ENCODE data around the gene GABRB1.

The GABRB1 gene

GRCh38 chr4:47469951-47470350 is 438.6 kb downstream of the GABRB1 start:
- no CpG with 5 or more reads among the region's 3 CpGs for WGBS (ENCODE audit: insufficient coverage, insufficient read length)
- no peak overlapping the region for H3K27ac ChIP-seq (ENCODE audit: low read length)
- H3K36me3 ChIP-seq (ENCODE audit: control insufficient read depth, insufficient read depth, low read length), result no peaks in the 10 kb centered on the region
- H3K4me1 ChIP-seq (ENCODE audit: control insufficient read depth, insufficient read depth, low read length), result no peaks in the 10 kb centered on the region
- no peaks in the 10 kb centered on the region for H3K9me3 ChIP-seq (ENCODE audit: control insufficient read depth, insufficient read depth, low read length)
- DNase-seq (ENCODE audit: low read depth, low spot score), result no peak
- no peaks in the 10 kb centered on the region for H3K27me3 ChIP-seq (ENCODE audit: control insufficient read depth, insufficient read depth, low read length)
- no peak overlapping the region for H3K4me3 ChIP-seq (ENCODE audit: low read length)

DNA sequence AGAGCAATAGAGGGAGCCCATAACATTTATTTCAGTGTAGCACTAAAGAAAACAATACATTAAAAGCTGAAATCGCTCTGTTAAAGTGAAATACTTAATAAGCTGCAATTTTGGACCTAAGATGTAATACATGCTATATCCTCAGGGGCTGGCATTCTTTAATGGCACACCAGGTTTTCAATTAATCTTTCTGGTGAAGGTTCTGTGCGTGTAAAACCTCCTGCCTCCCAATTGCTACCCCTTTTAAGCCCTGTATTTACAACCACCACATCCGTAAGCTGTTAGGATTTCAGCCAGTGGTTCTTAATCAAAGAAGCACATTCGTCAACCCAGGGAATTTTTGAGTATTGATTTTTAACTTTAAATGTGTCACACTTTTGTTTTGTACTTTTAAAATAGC is 439.7 kb downstream of the GABRB1 start:
- Histone ChIP-seq H3K36me3 (ENCODE audit: control insufficient read depth, insufficient read depth, low read length) (no peaks in the 10 kb centered on the region), H3K4me1 (ENCODE audit: control insufficient read depth, insufficient read depth, low read length) (no peaks in the 10 kb centered on the region), H3K9me3 (ENCODE audit: control insufficient read depth, insufficient read depth, low read length) (no peaks in the 10 kb centered on the region), H3K27ac (ENCODE audit: low read length) (no peak overlapping the region), H3K27me3 (ENCODE audit: control insufficient read depth, insufficient read depth, low read length) (no peaks in the 10 kb centered on the region; the same call in 1 of the 2 replicates), H3K4me3 (ENCODE audit: low read length) (no peak overlapping the region)
- WGBS (ENCODE audit: insufficient coverage, insufficient read length), result no CpG with 5 or more reads among the region's 4 CpGs
- DNase-seq (ENCODE audit: low read depth, low spot score), result no peak

DNA sequence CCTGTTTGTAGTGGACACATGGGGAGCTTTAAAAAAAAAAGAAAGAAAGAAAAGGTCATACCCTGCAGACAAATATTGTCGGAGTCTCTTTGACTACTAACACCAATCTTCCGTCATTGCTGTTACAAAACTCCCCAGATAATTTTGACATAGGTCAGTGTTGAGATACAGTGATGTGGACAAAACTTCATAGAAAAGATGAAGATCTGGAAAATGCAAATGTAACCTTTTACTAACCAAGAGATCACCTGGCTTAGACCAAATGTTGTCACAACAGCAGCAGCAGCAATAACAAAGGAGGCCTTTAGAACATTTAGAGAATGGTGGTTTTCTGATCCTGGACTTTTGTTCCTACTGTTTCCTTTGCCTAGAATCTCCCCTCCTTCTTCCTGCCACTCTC is 440.2 kb downstream of the GABRB1 start:
- Histone ChIP-seq H3K36me3 (ENCODE audit: control insufficient read depth, insufficient read depth, low read length) (no peaks in the 10 kb centered on the region), H3K4me3 (ENCODE audit: low read length) (no peak overlapping the region), H3K27me3 (ENCODE audit: control insufficient read depth, insufficient read depth, low read length) (no peaks in the 10 kb centered on the region; the same call in 1 of the 2 replicates), H3K4me1 (ENCODE audit: control insufficient read depth, insufficient read depth, low read length) (no peaks in the 10 kb centered on the region), H3K9me3 (ENCODE audit: control insufficient read depth, insufficient read depth, low read length) (no peaks in the 10 kb centered on the region), H3K27ac (ENCODE audit: low read length) (no peak overlapping the region)
- no CpG with 5 or more reads among the region's 2 CpGs for WGBS (ENCODE audit: insufficient coverage, insufficient read length)
- no peak for DNase-seq (ENCODE audit: low read depth, low spot score)

DNA sequence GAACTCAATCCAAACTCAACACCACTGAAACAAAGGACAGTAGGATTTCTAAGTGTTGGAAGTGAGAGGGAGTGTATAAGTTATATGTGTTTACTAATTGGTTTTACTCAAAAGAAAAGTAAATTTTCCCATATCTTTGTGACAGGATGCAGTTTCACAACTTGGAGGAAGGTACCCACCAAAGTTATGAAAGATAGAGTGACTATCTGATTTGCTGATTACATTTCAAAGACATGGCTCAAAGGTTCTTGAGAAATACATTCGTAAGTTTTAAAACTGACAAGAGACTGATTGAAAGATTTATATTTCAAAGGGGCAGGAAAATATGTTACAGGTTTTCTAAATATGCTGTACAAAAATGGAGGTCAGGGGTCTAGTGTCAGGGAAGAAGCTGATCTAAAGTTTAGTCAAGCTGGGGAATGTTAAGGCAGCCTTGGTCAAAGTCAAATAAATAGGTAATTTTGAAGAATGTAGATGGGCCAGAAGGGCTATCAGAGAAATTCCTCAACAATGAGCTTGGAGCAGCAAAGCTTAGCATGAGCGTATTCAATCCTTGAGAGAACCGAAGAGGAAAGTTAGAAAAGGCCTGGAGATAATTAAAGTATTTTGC is 441.9 kb downstream of the GABRB1 start:
- no CpG with 5 or more reads among the region's 3 CpGs for WGBS (ENCODE audit: insufficient coverage, insufficient read length)
- H3K36me3 ChIP-seq (ENCODE audit: control insufficient read depth, insufficient read depth, low read length), result no peaks in the 10 kb centered on the region
- no peaks in the 10 kb centered on the region for H3K4me1 ChIP-seq (ENCODE audit: control insufficient read depth, insufficient read depth, low read length)
- DNase-seq (ENCODE audit: low read depth, low spot score), result no peak
- no peak overlapping the region for H3K27ac ChIP-seq (ENCODE audit: low read length)
- H3K4me3 ChIP-seq (ENCODE audit: low read length), result no peak overlapping the region
- H3K27me3 ChIP-seq (ENCODE audit: control insufficient read depth, insufficient read depth, low read length), result no peaks in the 10 kb centered on the region; the same call in 1 of the 2 replicates
- no peaks in the 10 kb centered on the region for H3K9me3 ChIP-seq (ENCODE audit: control insufficient read depth, insufficient read depth, low read length)

GRCh38 chr4:47474799-47475198 is 443.4 kb downstream of the GABRB1 start:
- H3K9me3 ChIP-seq (ENCODE audit: control insufficient read depth, insufficient read depth, low read length), result no peaks in the 10 kb centered on the region
- no peak overlapping the region for H3K4me3 ChIP-seq (ENCODE audit: low read length)
- H3K27me3 ChIP-seq (ENCODE audit: control insufficient read depth, insufficient read depth, low read length), result no peaks in the 10 kb centered on the region; the same call in 1 of the 2 replicates
- DNase-seq (ENCODE audit: low read depth, low spot score), result no peak
- no CpG with 5 or more reads among the region's 4 CpGs for WGBS (ENCODE audit: insufficient coverage, insufficient read length)
- no peak overlapping the region for H3K27ac ChIP-seq (ENCODE audit: low read length)
- H3K4me1 ChIP-seq (ENCODE audit: control insufficient read depth, insufficient read depth, low read length), result no peaks in the 10 kb centered on the region
- H3K36me3 ChIP-seq (ENCODE audit: control insufficient read depth, insufficient read depth, low read length), result no peaks in the 10 kb centered on the region

DNA sequence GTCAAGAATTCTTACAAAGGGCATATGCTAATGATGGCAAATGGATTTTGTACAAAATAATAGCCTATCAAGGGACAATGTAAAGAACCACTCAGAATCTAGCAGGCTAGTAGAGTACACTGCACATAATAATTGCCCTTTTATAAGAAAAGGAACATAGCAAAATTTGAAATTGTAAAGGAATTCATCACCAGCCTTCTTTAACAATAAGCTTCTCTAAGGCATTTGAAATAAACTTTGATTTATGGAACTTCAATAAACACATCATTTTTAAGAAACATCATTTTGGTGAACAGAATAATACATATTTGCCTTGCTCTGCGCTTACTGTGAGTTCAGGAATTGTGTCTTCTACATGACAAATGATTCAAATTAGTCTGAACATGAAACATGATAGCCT is 444.0 kb downstream of the GABRB1 start:
- no peak for DNase-seq (ENCODE audit: low read depth, low spot score)
- Histone ChIP-seq H3K27me3 (ENCODE audit: control insufficient read depth, insufficient read depth, low read length) (no peaks in the 10 kb centered on the region; the same call in 1 of the 2 replicates), H3K4me1 (ENCODE audit: control insufficient read depth, insufficient read depth, low read length) (no peaks in the 10 kb centered on the region), H3K36me3 (ENCODE audit: control insufficient read depth, insufficient read depth, low read length) (no peaks in the 10 kb centered on the region), H3K9me3 (ENCODE audit: control insufficient read depth, insufficient read depth, low read length) (no peaks in the 10 kb centered on the region), H3K4me3 (ENCODE audit: low read length) (no peak overlapping the region), H3K27ac (ENCODE audit: low read length) (no peak overlapping the region)
- no CpG with 5 or more reads among the region's 1 CpG for WGBS (ENCODE audit: insufficient coverage, insufficient read length)

Data from iPS DF 6.9 (cell line).